Loucy (cell line): ENCODE results near the gene EEF1E1.
"Not testable (repeated sequence)": the region's sequence is repeated elsewhere in the genome, so short reads cannot be mapped to it uniquely, and the experiment has no call there.

Source experiments
- H2AFZ ChIP-seq: fragments of 200-600 bp; sonication (generic); 2 replicates; pipeline ENCODE4 v1.6.0; 2016; ENCODE audit warnings: antibody characterized with exemption, mild to moderate bottlenecking, low read length, moderate library complexity
- H3F3A ChIP-seq: fragments of 200-600 bp; 2 replicates; pipeline ENCODE4 v1.6.0; 2016; ENCODE audit warnings: antibody characterized with exemption, low read depth, mild to moderate bottlenecking
- H3K27me3 ChIP-seq: fragments of 200-600 bp; sonication (generic); 2 replicates; pipeline ENCODE4 v1.6.1; 2014; ENCODE audit warnings: low read length, mild to moderate bottlenecking; ENCODE audit not compliant: insufficient read depth, poor library complexity, severe bottlenecking
- H3K36me3 ChIP-seq: fragments of 200-600 bp; sonication (generic); 2 replicates; pipeline ENCODE4 v1.6.1; 2016; ENCODE audit warnings: low read length; ENCODE audit not compliant: insufficient read depth
- H3K4me1 ChIP-seq: fragments of 200-600 bp; sonication (generic); 2 replicates; pipeline ENCODE4 v1.5.1; 2014; ENCODE audit warnings: low read length, mild to moderate bottlenecking; ENCODE audit not compliant: insufficient read depth, poor library complexity, severe bottlenecking
- H3K4me2 ChIP-seq: fragments of 200-600 bp; sonication (generic); 2 replicates; pipeline ENCODE4 v1.6.0; 2014; ENCODE audit warnings: antibody characterized with exemption, low read length, low read depth, mild to moderate bottlenecking; ENCODE audit not compliant: poor library complexity, severe bottlenecking
- H3K4me3 ChIP-seq: fragments of 200-600 bp; sonication (generic); 2 replicates; pipeline ENCODE4 v1.5.1; 2014; ENCODE audit warnings: low read length, mild to moderate bottlenecking, mixed read lengths; ENCODE audit not compliant: poor library complexity, severe bottlenecking
- H3K79me2 ChIP-seq: fragments of 200-600 bp; sonication (generic); 2 replicates; pipeline ENCODE4 v1.6.1; 2014; ENCODE audit warnings: low read length; ENCODE audit not compliant: insufficient read depth
- H3K9ac ChIP-seq: fragments of 200-600 bp; sonication (generic); 2 replicates; pipeline ENCODE4 v1.6.0; 2014; ENCODE audit warnings: mild to moderate bottlenecking, low read depth, low read length, moderate library complexity; ENCODE audit not compliant: poor library complexity, severe bottlenecking
- H3K9me2 ChIP-seq: fragments of 200-600 bp; sonication (generic); replicated peaks from 2 replicates; pipeline ENCODE4 v1.6.1; 2016; ENCODE audit warnings: low read depth, low read length, mixed read lengths
- H3K9me3 ChIP-seq: fragments of 200-600 bp; sonication (generic); 2 replicates; pipeline ENCODE4 v1.6.1; 2014; ENCODE audit warnings: mild to moderate bottlenecking, antibody characterized with exemption, low read length, low read depth; ENCODE audit not compliant: insufficient read depth
- H4K20me1 ChIP-seq: fragments of 200-600 bp; sonication (generic); 2 replicates; pipeline ENCODE4 v1.6.0; 2014; ENCODE audit warnings: antibody characterized with exemption, low read length, mild to moderate bottlenecking; ENCODE audit not compliant: insufficient read depth, poor library complexity, severe bottlenecking
- CTCF ChIP-seq: fragments of 200-600 bp; sonication (generic); conservative IDR thresholded peaks from 2 replicates; pipeline ENCODE4 v1.5.1; 2014; ENCODE audit warnings: mild to moderate bottlenecking, antibody characterized with exemption, low read length
- EZH2phosphoT487 ChIP-seq: fragments of 200-600 bp; IDR thresholded peaks from 2 replicates; pipeline ENCODE4 v1.6.1; 2018; ENCODE audit warnings: antibody characterized with exemption, mild to moderate bottlenecking, moderate library complexity, borderline replicate concordance

The EEF1E1 gene

GRCh38 chr6:8043221-8043620 is 59.1 kb downstream of the EEF1E1 start:
- H3K27me3 ChIP-seq, result no peaks in the 10 kb centered on the region
- no peaks in the 10 kb centered on the region for H4K20me1 ChIP-seq
- H3K9me2 ChIP-seq, result no peaks in the 10 kb centered on the region
- H3K36me3 ChIP-seq, result peaks cover 39% of the 10 kb centered on the region; the same call in 1 of the 2 replicates
- H3F3A ChIP-seq, result no peaks in the 10 kb centered on the region
- no peak overlapping the region for H3K4me3 ChIP-seq
- peaks cover 11% of the 10 kb centered on the region; the same call in 1 of the 2 replicates for H3K79me2 ChIP-seq
- no peak overlapping the region for H3K9ac ChIP-seq
- TF ChIP-seq CTCF (no peak), EZH2phosphoT487 (no peak)
- H3K4me2 ChIP-seq, result no peak overlapping the region
- no peaks in the 10 kb centered on the region for H3K4me1 ChIP-seq
- no peak overlapping the region for H2AFZ ChIP-seq
- no peaks in the 10 kb centered on the region; the same call in 1 of the 2 replicates for H3K9me3 ChIP-seq

- Histone ChIP-seq H4K20me1 (no peaks in the 10 kb centered on the region), H3K9ac (no peak overlapping the region), H3K79me2 (peaks cover 14% of the 10 kb centered on the region; the same call in 1 of the 2 replicates), H3K27me3 (no peaks in the 10 kb centered on the region), H3K4me3 (no peak overlapping the region), H3K9me3 (no peaks in the 10 kb centered on the region; the same call in 1 of the 2 replicates), H2AFZ (no peak overlapping the region), H3F3A (no peaks in the 10 kb centered on the region), H3K4me1 (no peaks in the 10 kb centered on the region), H3K9me2 (no peaks in the 10 kb centered on the region), H3K36me3 (peaks cover 36% of the 10 kb centered on the region; the same call in 1 of the 2 replicates), H3K4me2 (no peak overlapping the region)
- TF ChIP-seq CTCF (no peak), EZH2phosphoT487 (no peak)
Measured at GRCh38 chr6:8041913-8042583, 60.3 kb downstream of the EEF1E1 start.

- not testable (repeated sequence) for H3K4me3 ChIP-seq, H2AFZ ChIP-seq, H3K4me2 ChIP-seq, H3K27me3 ChIP-seq, H3K9me3 ChIP-seq, H3K36me3 ChIP-seq, H3F3A ChIP-seq, H4K20me1 ChIP-seq, H3K9me2 ChIP-seq, H3K9ac ChIP-seq
- Histone ChIP-seq H3K4me1 (peaks cover 13% of the 10 kb centered on the region), H3K79me2 (peaks cover 69% of the 10 kb centered on the region)
Measured at GRCh38 chr6:8034107-8034506, 68.2 kb downstream of the EEF1E1 start.

- Histone ChIP-seq H3K4me1 (peaks cover 15% of the 10 kb centered on the region), H4K20me1 (peaks cover 12% of the 10 kb centered on the region), H3K36me3 (peaks cover 12% of the 10 kb centered on the region; the same call in 1 of the 2 replicates), H3K4me2 (no peak overlapping the region), H3K4me3 (no peak overlapping the region), H3K9me3 (no peaks in the 10 kb centered on the region), H3K9me2 (no peaks in the 10 kb centered on the region), H3F3A (no peaks in the 10 kb centered on the region), H3K9ac (no peak overlapping the region), H3K27me3 (no peaks in the 10 kb centered on the region), H3K79me2 (peaks cover 67% of the 10 kb centered on the region), H2AFZ (no peak overlapping the region)
- no peak for TF ChIP-seq CTCF
- no peak for TF ChIP-seq EZH2phosphoT487
Measured at GRCh38 chr6:8030920-8031319, 71.4 kb downstream of the EEF1E1 start.
